B cell (primary cell): ENCODE measurements around the gene SFXN5. TPM values are rescaled to one million over a fixed set of nuclear protein-coding genes. Genes with fewer than 3 reads are reported as not detected.

Experiments
- ATAC-seq: fragments of 200-7000 bp; cut with Tn5 transposase; one replicate; pipeline ENCODE4 v1.10.0; 2021; ENCODE audit warnings: low read depth, mild to moderate bottlenecking, moderate number of reproducible peaks, moderate library complexity
- CTCF ChIA-PET: fragments of 350-600 bp; sonication (Branson Sonifier 250); formaldehyde crosslinking; loops from one replicate; lab custom pipeline; 2021; ENCODE audit warnings: antibody characterized with exemption, inconsistent platforms; lab: Charles Lee
- POLR2A ChIA-PET: fragments of 350-600 bp; sonication (Branson Sonifier 250); formaldehyde crosslinking; loops from one replicate; lab custom pipeline; 2021; ENCODE audit warnings: antibody characterized with exemption; lab: Charles Lee
- DNase-seq: peaks from one replicate; pipeline ENCODE4 v3.0.0; 2013
- H2AFZ ChIP-seq: 2 replicates; pipeline ENCODE4 v1.6.1; 2012; ENCODE audit warnings: mild to moderate bottlenecking, low read depth, low read length; ENCODE audit not compliant: insufficient read depth, poor library complexity, severe bottlenecking
- H3K27ac ChIP-seq, 2 donors: 1 replicate in 1 of 2; 2 replicates in 1 of 2; pipeline ENCODE4 v1.5.1; 2012 to 2013; ENCODE audit warnings: low read length in 2 of 2, mild to moderate bottlenecking in 2 of 2, moderate library complexity in 1 of 2
- H3K27me3 ChIP-seq, 4 experiments: fragments of 200-600 bp in 1 of 4; sonication (generic) in 1 of 4; replicated peaks in 1 of 4; 1 replicate in 2 of 4; 2 replicates in 2 of 4; pipeline versions ENCODE4 v1.6.1 to v1.7.0; 2013 to 2016; ENCODE audit warnings: low read length in 3 of 4, mild to moderate bottlenecking in 2 of 4, mixed read lengths in 1 of 4, moderate library complexity in 1 of 4; ENCODE audit not compliant: insufficient read depth in 4 of 4, control insufficient read depth in 3 of 4; ENCODE audit errors: control extremely low read depth in 1 of 4
- H3K36me3 ChIP-seq, 2 experiments: replicated peaks in 1 of 2; 1 replicate in 1 of 2; 2 replicates in 1 of 2; pipeline versions ENCODE4 v1.6.1 to v1.7.1; 2013; ENCODE audit warnings: low read length in 1 of 2; ENCODE audit not compliant: insufficient read depth in 2 of 2, control insufficient read depth in 1 of 2; ENCODE audit errors: control extremely low read depth in 1 of 2, extremely low read depth in 1 of 2
- H3K4me1 ChIP-seq, 2 donors: fragments of 200-600 bp in 1 of 2; sonication (generic) in 1 of 2; 1 replicate in 1 of 2; 2 replicates in 1 of 2; pipeline versions ENCODE4 v1.5.1 to v1.6.1; 2013 to 2017; ENCODE audit warnings: low read length in 2 of 2; ENCODE audit not compliant: control insufficient read depth in 2 of 2, insufficient read depth in 2 of 2
- H3K4me2 ChIP-seq: replicated peaks from 2 replicates; pipeline ENCODE3; 2012; ENCODE audit warnings: mild to moderate bottlenecking, low read depth, low read length; ENCODE audit not compliant: poor library complexity, severe bottlenecking
- H3K4me3 ChIP-seq, 5 experiments: fragments of 200-600 bp in 1 of 5; sonication (generic) in 1 of 5; 1 replicate in 3 of 5; 2 replicates in 2 of 5; pipeline versions ENCODE4 v1.5.1 to v1.7.0; 2011 to 2016; ENCODE audit warnings: low read length in 4 of 5, mild to moderate bottlenecking in 4 of 5, low read depth in 2 of 5, control low read depth in 1 of 5, moderate library complexity in 1 of 5; ENCODE audit not compliant: insufficient read depth in 1 of 5; ENCODE audit errors: control extremely low read depth in 1 of 5, extremely low read depth in 1 of 5
- H3K79me2 ChIP-seq: fragments of 200-600 bp; sonication (generic); one replicate; pipeline ENCODE4 v1.6.0; 2016; ENCODE audit warnings: low read length; ENCODE audit not compliant: control insufficient read depth, insufficient read depth
- H3K9ac ChIP-seq: fragments of 200-600 bp; sonication (generic); 2 replicates; pipeline ENCODE4 v1.6.1; 2017; ENCODE audit warnings: mild to moderate bottlenecking, low read length, moderate library complexity
- H3K9me3 ChIP-seq, 3 donors: one replicate each; pipeline versions ENCODE4 v1.6.1 to v1.7.1; 2013; ENCODE audit warnings: low read length in 2 of 3; ENCODE audit not compliant: control insufficient read depth in 2 of 3, insufficient read depth in 1 of 3; ENCODE audit errors: control extremely low read depth in 1 of 3
- H4K20me1 ChIP-seq: 2 replicates; pipeline ENCODE4 v1.6.0; 2012; ENCODE audit warnings: mild to moderate bottlenecking, low read length; ENCODE audit not compliant: insufficient read depth, control insufficient read depth, poor library complexity, severe bottlenecking
- H3K27ac Mint-ChIP-seq: one replicate; pipeline ENCODE4 v1.8.0; 2021; ENCODE audit warnings: mixed read lengths
- H3K27me3 Mint-ChIP-seq: one replicate; pipeline ENCODE4 v1.8.0; 2021; ENCODE audit warnings: mixed read lengths
- H3K4me1 Mint-ChIP-seq: one replicate; pipeline ENCODE4 v1.8.0; 2021; ENCODE audit warnings: mixed read lengths
- H3K4me3 Mint-ChIP-seq: one replicate; pipeline ENCODE4 v1.8.0; 2021; ENCODE audit warnings: mixed read lengths
- H3K9me3 Mint-ChIP-seq: one replicate; pipeline ENCODE4 v1.8.0; 2022; ENCODE audit warnings: mixed read lengths; ENCODE audit not compliant: insufficient read depth
- CTCF ChIP-seq: fragments of 200-600 bp; IDR thresholded peaks from one replicate; pipeline ENCODE4 v1.8.0; 2022; ENCODE audit warnings: antibody characterized with exemption, mild to moderate bottlenecking
- EZH2 ChIP-seq: IDR thresholded peaks from 2 replicates; pipeline ENCODE4 v1.6.1; 2012; ENCODE audit warnings: borderline replicate concordance, low read depth, mild to moderate bottlenecking, moderate library complexity, low read length; ENCODE audit not compliant: insufficient read depth, poor library complexity, severe bottlenecking
- WGBS: methylation state at CpG from one replicate; pipeline ENCODE4 v1.1.5; 2013; ENCODE audit warnings: missing lambda C conversion rate; ENCODE audit not compliant: insufficient coverage; 5-methylcytosine and 5-hydroxymethylcytosine counted together
- intact Hi-C: fragments of 100-400 bp; cut with micrococcal nuclease; formaldehyde crosslinking; loops from one replicate; pipeline ENCODE4 v1.10.0; 2022
- polyA plus RNA-seq: library from polyadenylated mRNA; depleted of rRNA; stranded (reverse); fragments of >200 nt; gene quantifications from 2 replicates; pipeline ENCODE4 v1.2.3, GENCODE V29; 2012
- total RNA-seq, 2 donors: library from RNA; stranded (reverse); fragments of 120-200 nt in 1 of 2; gene quantifications; 1 replicate in 1 of 2; 2 replicates in 1 of 2; pipeline versions ENCODE4 v1.2.3 to v1.2.4, GENCODE V29; 2013 to 2022

Gene SFXN5
- total and polyA plus RNA-seq, 2 donors (not counting 1 experiment from before 2014, with no cell fraction given), result 8.0 to 16.9 TPM

- Mint-ChIP-seq H3K27me3 (no peaks in the 10 kb centered on the region), H3K9me3 (no peaks in the 10 kb centered on the region), H3K27ac (no peak overlapping the region), H3K4me3 (no peak overlapping the region), H3K4me1 (no peaks in the 10 kb centered on the region)
- WGBS, result 96% methylated on average over 8 of the region's 12 CpGs
- Histone ChIP-seq H3K4me3 (no peak overlapping the region), H2AFZ (no peak overlapping the region), H3K4me2 (no peak overlapping the region), H3K9me3 (no peaks in the 10 kb centered on the region), H3K27ac (no peak overlapping the region), H3K27me3 (no peaks in the 10 kb centered on the region), H4K20me1 (no peaks in the 10 kb centered on the region), H3K36me3 (peaks cover 0 to 4% of the 10 kb centered on the region in 2 experiments), H3K9ac (no peak overlapping the region), H3K79me2 (no peaks in the 10 kb centered on the region), H3K4me1 (no peaks in the 10 kb centered on the region)
- DNase-seq, result no peak
- TF ChIP-seq EZH2 (no peak), CTCF (no peak)
- intact Hi-C loops, result no loop called here
- ChIA-PET CTCF (no interaction called here), POLR2A (no interaction called here)
- no peak for ATAC-seq
Measured at GRCh38 chr2:73043929-73044832, 27.3 kb downstream of the SFXN5 start.

GRCh38 chr2:73043276-73043675 is 28.2 kb downstream of the SFXN5 start:
- Mint-ChIP-seq H3K4me3 (no peak overlapping the region), H3K27me3 (no peaks in the 10 kb centered on the region), H3K4me1 (no peaks in the 10 kb centered on the region), H3K9me3 (no peaks in the 10 kb centered on the region), H3K27ac (no peak overlapping the region)
- intact Hi-C loops, result no loop called here
- no peak for ATAC-seq
- Histone ChIP-seq H3K79me2 (no peaks in the 10 kb centered on the region), H3K4me3 (no peak overlapping the region), H3K27ac (no peak overlapping the region), H3K27me3 (no peaks in the 10 kb centered on the region), H3K4me1 (no peaks in the 10 kb centered on the region), H3K4me2 (no peak overlapping the region), H2AFZ (no peak overlapping the region), H3K36me3 (peaks cover 0 to 4% of the 10 kb centered on the region in 2 experiments), H3K9me3 (no peaks in the 10 kb centered on the region), H4K20me1 (no peaks in the 10 kb centered on the region), H3K9ac (no peak overlapping the region)
- ChIA-PET CTCF (no interaction called here), POLR2A (no interaction called here)
- DNase-seq, result no peak
- no peak for TF ChIP-seq EZH2
- TF ChIP-seq CTCF, result no peak
- WGBS, result 80% methylated on average over 3 of the region's 5 CpGs
